ENCODE measurements around the gene FMR1NB. TPM values are rescaled to one million over a fixed set of nuclear protein-coding genes. Genes with fewer than 3 reads are reported as not detected.

The FMR1NB gene
- total RNA-seq, 1 experiment from 2014 or later: not detected

GRCh38 chrX:148035380-148035779 is 54.2 kb downstream of the FMR1NB start:
- Histone ChIP-seq H4K5ac (ENCODE audit: insufficient read length, low read depth, low read length) (no peak overlapping the region), H2BK5ac (ENCODE audit: insufficient read length, low read length) (no peak overlapping the region), H3K79me1 (ENCODE audit: insufficient read depth, low read depth, low read length, poor library complexity, severe bottlenecking) (no peaks in the 10 kb centered on the region), H4K8ac (replicated peaks; ENCODE audit: insufficient read length, low read depth, low read length) (no peak overlapping the region), H4K91ac (ENCODE audit: insufficient read length, low read depth, low read length) (no peak overlapping the region), H4K20me1 (ENCODE audit: control insufficient read depth, insufficient read depth, insufficient read length) (no peaks in the 10 kb centered on the region), H3K14ac (ENCODE audit: insufficient read depth, low read length) (no peak overlapping the region), H3K4me1 (ENCODE audit: insufficient read depth, low read length) (no peaks in the 10 kb centered on the region), H3K18ac (ENCODE audit: insufficient read length, low read depth, low read length) (no peak overlapping the region), H3K27me3 (ENCODE audit: insufficient read depth, low read length) (no peaks in the 10 kb centered on the region), H3K56ac (ENCODE audit: insufficient read length, low read depth, low read length) (no peak overlapping the region), H3K23me2 (ENCODE audit: insufficient read length, low read depth, low read length, poor library complexity, severe bottlenecking) (no peaks in the 10 kb centered on the region), H2AFZ (ENCODE audit: low read length) (no peak overlapping the region), H2BK120ac (ENCODE audit: low read depth, low read length, poor library complexity, severe bottlenecking) (no peak overlapping the region), H2BK15ac (ENCODE audit: low read depth, low read length) (no peak overlapping the region), H3K4me2 (ENCODE audit: insufficient read depth, insufficient read length, low read length) (no peak overlapping the region), H3K9ac (ENCODE audit: extremely low read depth, insufficient read length, low read length) (no peak overlapping the region), H3K27ac (ENCODE audit: insufficient read length, low read depth, low read length) (no peak overlapping the region), H3K4ac (ENCODE audit: low read depth, low read length) (no peak overlapping the region), H3K23ac (ENCODE audit: insufficient read length, low read depth, low read length) (no peak overlapping the region), H2BK20ac (ENCODE audit: low read depth, low read length, poor library complexity, severe bottlenecking) (no peak overlapping the region), H3T11ph (ENCODE audit: low read length) (no peak overlapping the region), H2BK12ac (ENCODE audit: insufficient read length, low read depth, low read length) (no peak overlapping the region), H2AK5ac (ENCODE audit: insufficient read length, low read length) (no peak overlapping the region), H3K9me3 (ENCODE audit: control insufficient read depth, low read depth, low read length) (peaks cover 19% of the 10 kb centered on the region), H3K79me2 (ENCODE audit: insufficient read depth, low read length) (no peaks in the 10 kb centered on the region)
- H3K9me3 Mint-ChIP-seq: peaks cover 31 to 34% of the 10 kb centered on the region in 2 experiments
- no peaks in the 10 kb centered on the region; a peak in 1 of 7 replicates for H3K36me3 Mint-ChIP-seq (ENCODE audit: insufficient read depth in 1 of 3, low read depth in 3 of 3)
- no peaks in the 10 kb centered on the region for H3K27me3 Mint-ChIP-seq (ENCODE audit: low read depth)
- no peak overlapping the region for H3K27ac Mint-ChIP-seq
- no peaks in the 10 kb centered on the region for H3K4me1 Mint-ChIP-seq
- no CpG with 5 or more reads among the region's 2 CpGs for WGBS (ENCODE audit: extremely low coverage, insufficient read length, low lambda C conversion rate)
- no peak for TF ChIP-seq CTCF (conservative IDR thresholded peaks at IDR 0.05)
- DNase-seq: no peak
- H3K4me3 Mint-ChIP-seq: no peak overlapping the region

Data from H9 (cell line).